ENCODE data around the gene ST3GAL4.

Gene ST3GAL4

DNA sequence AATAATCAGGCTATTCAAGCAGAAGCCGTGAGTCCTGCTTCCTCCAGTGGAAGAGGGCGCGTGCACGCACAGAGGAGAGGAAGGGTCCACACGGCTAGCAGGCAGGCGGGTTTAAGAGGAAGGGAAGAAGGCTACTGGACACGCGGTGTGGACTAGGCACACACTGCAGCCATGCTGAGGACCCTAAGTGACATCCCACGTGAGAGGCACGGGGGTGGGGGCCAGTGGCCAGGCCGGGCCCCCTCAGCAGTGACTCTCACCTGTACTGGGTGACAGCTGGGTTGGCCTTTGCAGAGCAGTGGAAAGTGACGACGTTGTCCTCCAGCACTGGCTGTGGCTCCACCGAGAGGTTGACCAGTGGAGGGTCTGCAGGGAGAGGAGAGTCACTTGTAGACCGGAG, 100.6 kb downstream of the ST3GAL4 start:
- no peak for FAIRE-seq

DNA sequence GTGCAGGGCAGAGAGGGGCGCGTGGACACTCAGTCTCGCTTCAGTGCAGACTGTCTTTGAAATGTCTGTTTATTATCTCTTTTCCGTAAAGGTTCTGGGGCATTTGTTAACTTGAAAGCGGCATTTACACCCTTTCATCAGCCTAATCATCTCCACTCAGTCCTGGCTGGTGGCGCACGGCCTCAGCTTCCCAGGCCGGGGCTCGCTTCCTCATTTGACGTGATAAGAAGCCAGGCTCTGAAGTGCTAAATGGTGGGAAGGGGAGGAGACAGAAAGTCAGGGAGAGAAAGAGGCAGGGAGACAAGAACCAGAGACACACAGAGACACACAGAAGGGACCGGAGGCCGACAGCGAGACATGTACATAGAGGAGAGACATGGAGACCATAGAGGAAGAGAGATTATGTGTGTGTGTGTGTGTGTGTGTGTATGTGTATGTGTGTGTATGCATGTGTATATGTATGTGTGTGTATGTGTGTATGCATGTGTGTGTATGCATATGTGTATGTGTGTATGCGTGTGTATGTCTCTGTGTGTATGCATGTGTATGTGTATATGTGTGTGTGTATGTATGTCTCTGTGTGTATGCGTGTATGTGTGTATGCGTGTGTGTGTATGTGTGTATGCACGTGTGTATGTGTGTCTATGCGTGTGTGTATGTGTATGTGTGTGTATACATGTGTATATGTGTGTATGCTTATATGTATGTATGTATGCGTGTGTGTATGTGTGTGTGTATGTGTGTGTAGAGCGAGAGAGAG, 101.5 kb downstream of the ST3GAL4 start:
- FAIRE-seq: no peak

- no peak for FAIRE-seq
Observed at GRCh38 chr11:126457817-126458216, 102.3 kb downstream of the ST3GAL4 start.

GRCh38 chr11:126459691-126460281, 104.3 kb downstream of the ST3GAL4 start:
- peak; percentile 37 for FAIRE-seq

- no peak for FAIRE-seq
Observed at GRCh38 chr11:126460417-126461095, 105.1 kb downstream of the ST3GAL4 start.

GRCh38 chr11:126461096-126461440, 105.6 kb downstream of the ST3GAL4 start:
- no peak for FAIRE-seq

DNA sequence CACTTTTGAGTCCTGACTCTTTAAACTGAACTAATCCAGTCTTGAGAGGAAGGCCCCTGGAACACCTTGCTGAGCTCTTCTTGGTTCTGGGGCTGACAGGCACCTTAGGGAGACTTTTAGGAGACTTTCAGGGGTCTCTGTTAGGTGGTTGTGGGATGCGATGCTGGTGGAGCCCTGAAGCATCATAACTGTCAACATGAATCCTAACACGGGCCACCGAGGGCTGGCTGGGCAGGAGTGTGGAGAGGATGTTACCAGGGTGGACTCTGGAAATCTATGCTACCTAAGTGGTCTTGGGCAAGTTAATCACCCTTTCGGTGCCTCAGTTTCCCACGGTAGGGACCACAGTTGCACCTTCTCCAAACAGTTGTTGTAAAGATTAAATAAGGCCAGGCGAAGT, 106.5 kb downstream of the ST3GAL4 start:
- no peak for FAIRE-seq

DNA sequence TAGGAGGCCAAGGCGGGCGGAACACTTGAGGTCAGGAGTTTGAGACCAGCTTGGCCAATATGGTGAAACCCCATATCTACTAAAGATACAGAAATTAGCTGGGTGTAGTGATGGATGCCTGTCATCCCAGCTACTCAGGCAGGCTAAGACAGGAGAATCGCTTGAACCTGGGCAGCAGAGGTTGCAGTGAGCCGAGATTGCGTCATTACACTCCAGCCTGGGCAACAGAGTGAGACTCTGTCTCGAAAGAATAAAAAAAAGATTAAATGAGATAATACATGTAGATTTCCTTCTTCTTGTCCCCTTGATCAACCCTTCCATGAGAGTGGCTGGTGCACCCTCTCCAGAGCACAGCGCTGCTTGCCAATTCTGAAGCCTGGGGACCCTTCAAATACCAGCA, 106.9 kb downstream of the ST3GAL4 start:
- no peak for FAIRE-seq
